SK-N-SH (cell line): ENCODE measurements around the gene C14orf93. TPM values are rescaled to one million over a fixed set of nuclear protein-coding genes. Genes with fewer than 3 reads are reported as not detected.

Source experiments
- CTCF ChIA-PET: fragments of 300-600, 350-600 bp; formaldehyde crosslinking; extraction: SDS; loops from one replicate; lab custom pipeline; 2021; lab: Yijun Ruan, JAX
- POLR2A ChIA-PET: fragments of 350-600 bp; sonication (Branson Sonifier 250); formaldehyde crosslinking; extraction: SDS; loops from one replicate; lab custom pipeline; 2020; ENCODE audit warnings: antibody characterized with exemption, inconsistent platforms; lab: Yijun Ruan, JAX
- DNase-seq: peaks from one replicate; pipeline ENCODE4 v3.0.0; 2012
- H2AFZ ChIP-seq: fragments of 200-600 bp; sonication (generic); 2 replicates; pipeline ENCODE4 v1.8.1; 2016; ENCODE audit warnings: antibody characterized with exemption, mild to moderate bottlenecking, low read depth
- H3F3A ChIP-seq: fragments of 200-600 bp; sonication (generic); replicated peaks from 2 replicates; pipeline ENCODE3; 2016; ENCODE audit warnings: antibody characterized with exemption, mild to moderate bottlenecking; ENCODE audit not compliant: insufficient read depth
- H3K27ac ChIP-seq, 2 experiments: fragments of 200-500 bp in 1 of 2; fragments of 200-600 bp in 1 of 2; sonication (Bioruptor generic) in 1 of 2; sonication (generic), shearing (Covaris generic) in 1 of 2; 2 replicates each; pipeline versions ENCODE4 v1.5.1 to v1.6.1; 2014 to 2016; ENCODE audit warnings: low read depth in 2 of 2, inconsistent platforms in 1 of 2, low read length in 1 of 2, mild to moderate bottlenecking in 1 of 2, mixed read lengths in 1 of 2
- H3K27me3 ChIP-seq: fragments of 200-600 bp; sonication (generic), shearing (Covaris generic); 2 replicates; pipeline ENCODE4 v1.6.1; 2016; ENCODE audit warnings: mixed run types; ENCODE audit not compliant: insufficient read depth
- H3K36me3 ChIP-seq, 2 experiments: fragments of 200-500 bp in 1 of 2; fragments of 200-600 bp in 1 of 2; sonication (Bioruptor generic) in 1 of 2; sonication (generic) in 1 of 2; replicated peaks in 1 of 2; 2 replicates each; pipeline versions ENCODE3 to v1.5.1; 2014 to 2016; ENCODE audit warnings: low read length in 1 of 2, mild to moderate bottlenecking in 1 of 2; ENCODE audit not compliant: insufficient read depth in 2 of 2, control insufficient read depth in 1 of 2
- H3K4me1 ChIP-seq, 2 experiments: fragments of 200-500 bp in 1 of 2; fragments of 200-600 bp in 1 of 2; sonication (Bioruptor generic) in 1 of 2; sonication (generic), shearing (Covaris generic) in 1 of 2; 2 replicates each; pipeline versions ENCODE4 v1.5.1 to v1.6.1; 2014 to 2016; ENCODE audit warnings: low read depth in 1 of 2, low read length in 1 of 2, mixed run types in 1 of 2; ENCODE audit not compliant: insufficient read depth in 2 of 2, control insufficient read depth in 1 of 2
- H3K4me2 ChIP-seq: fragments of 200-600 bp; sonication (generic), shearing (Covaris generic); 2 replicates; pipeline ENCODE4 v1.6.1; 2017; ENCODE audit warnings: mixed run types
- H3K4me3 ChIP-seq, 2 experiments: fragments of 200-500 bp in 1 of 2; fragments of 200-600 bp in 1 of 2; sonication (Bioruptor generic) in 1 of 2; sonication (generic), shearing (Covaris generic) in 1 of 2; 2 replicates each; pipeline versions ENCODE4 v1.5.1 to v1.8.1; 2014 to 2016; ENCODE audit warnings: low read depth in 2 of 2, inconsistent platforms in 1 of 2, low read length in 1 of 2, mild to moderate bottlenecking in 1 of 2, mixed read lengths in 1 of 2, moderate library complexity in 1 of 2
- H3K79me2 ChIP-seq: fragments of 200-600 bp; sonication (generic); 2 replicates; pipeline ENCODE4 v1.8.1; 2017; ENCODE audit warnings: mild to moderate bottlenecking; ENCODE audit not compliant: insufficient read depth
- H3K9ac ChIP-seq: fragments of 200-600 bp; sonication (generic); 2 replicates; pipeline ENCODE4 v1.6.1; 2017; ENCODE audit warnings: mixed run types
- H3K9me2 ChIP-seq: fragments of 200-600 bp; sonication (generic); 2 replicates; pipeline ENCODE4 v1.6.1; 2017; ENCODE audit warnings: mixed run types
- H3K9me3 ChIP-seq: fragments of 200-600 bp; sonication (generic); 2 replicates; pipeline ENCODE4 v1.6.1; 2017; ENCODE audit warnings: mixed run types, mild to moderate bottlenecking, moderate library complexity
- H4K20me1 ChIP-seq: fragments of 200-600 bp; sonication (generic); 2 replicates; pipeline ENCODE4 v1.6.1; 2017; ENCODE audit warnings: mild to moderate bottlenecking, mixed run types; ENCODE audit not compliant: insufficient read depth
- ELF1 ChIP-seq: IDR thresholded peaks from 2 replicates; pipeline ENCODE4 v1.4.0; 2012
- EP300 ChIP-seq, 2 experiments: IDR thresholded peaks; 2 replicates each; pipeline versions ENCODE4 v1.4.0 to v1.6.1; 2012; ENCODE audit warnings: borderline replicate concordance in 1 of 2, low read depth in 1 of 2, low read length in 1 of 2
- FOSL2 ChIP-seq: IDR thresholded peaks from 2 replicates; pipeline ENCODE4 v1.4.0; 2012; ENCODE audit warnings: low read depth, mild to moderate bottlenecking, moderate library complexity, borderline replicate concordance
- FOXM1 ChIP-seq: IDR thresholded peaks from 2 replicates; pipeline ENCODE4 v1.4.0; 2012; ENCODE audit warnings: low read depth, mild to moderate bottlenecking
- GABPA ChIP-seq: IDR thresholded peaks from 2 replicates; pipeline ENCODE4 v1.4.0; 2012; ENCODE audit warnings: low read depth, mild to moderate bottlenecking
- MEF2A ChIP-seq: IDR thresholded peaks from 2 replicates; pipeline ENCODE4 v1.4.0; 2012; ENCODE audit warnings: low read depth, borderline replicate concordance
- MXI1 ChIP-seq: IDR thresholded peaks from 2 replicates; pipeline ENCODE4 v1.6.1; 2012; ENCODE audit warnings: mild to moderate bottlenecking, low read depth, low read length, improper control_type of control experiment
- NFIC ChIP-seq: IDR thresholded peaks from 2 replicates; pipeline ENCODE4 v1.4.0; 2012; ENCODE audit warnings: borderline replicate concordance
- NRF1 ChIP-seq: IDR thresholded peaks from 2 replicates; pipeline ENCODE4 v1.6.1; 2012; ENCODE audit warnings: low read depth, mild to moderate bottlenecking, low read length
- RAD21 ChIP-seq: IDR thresholded peaks from 2 replicates; pipeline ENCODE4 v1.6.1; 2012; ENCODE audit warnings: mild to moderate bottlenecking, low read length
- RCOR1 ChIP-seq: fragments of 150-350 bp; IDR thresholded peaks from 2 replicates; pipeline ENCODE4 v1.6.1; 2017; ENCODE audit warnings: antibody characterized with exemption, low read length
- RXRA ChIP-seq: IDR thresholded peaks from 2 replicates; pipeline ENCODE4 v1.4.0; 2012; ENCODE audit warnings: low read depth, mild to moderate bottlenecking, borderline replicate concordance
- TCF12 ChIP-seq: IDR thresholded peaks from 2 replicates; pipeline ENCODE4 v1.4.0; 2012
- TEAD4 ChIP-seq: IDR thresholded peaks from 2 replicates; pipeline ENCODE4 v1.4.0; 2012; ENCODE audit warnings: mild to moderate bottlenecking, borderline replicate concordance; ENCODE audit not compliant: insufficient read depth
- YY1 ChIP-seq: IDR thresholded peaks from 2 replicates; pipeline ENCODE4 v1.4.0; 2012; ENCODE audit warnings: low read depth, mild to moderate bottlenecking
- WGBS: methylation state at CpG from one replicate; pipeline ENCODE4 v1.1.6; 2017; ENCODE audit warnings: low lambda C conversion rate; 5-methylcytosine and 5-hydroxymethylcytosine counted together
- polyA plus RNA-seq, 3 experiments: library from polyadenylated mRNA; depleted of rRNA; stranded (reverse); fragments of >200 nt; gene quantifications; 2 replicates each; pipeline ENCODE4 v1.2.3, GENCODE V29; 2012
- TF ChIP-seq, protein P1 (sequence below): IDR thresholded peaks from 2 replicates; pipeline ENCODE4 v1.4.0; 2012; ENCODE audit warnings: low read depth, borderline replicate concordance
- TF ChIP-seq, protein P2 (sequence below): IDR thresholded peaks from 2 replicates; pipeline ENCODE4 v1.6.1; 2012; ENCODE audit warnings: mild to moderate bottlenecking, low read depth, low read length, moderate library complexity
- TF ChIP-seq, protein P3 (sequence below): fragments of 150-350 bp; IDR thresholded peaks from 2 replicates; pipeline ENCODE4 v1.6.1; 2017; ENCODE audit warnings: antibody characterized with exemption, low read length, low read depth, borderline replicate concordance
- TF ChIP-seq, protein P4 (sequence below): IDR thresholded peaks from 2 replicates; pipeline ENCODE4 v1.4.0; 2012; ENCODE audit warnings: low read depth
- TF ChIP-seq, protein P5 (sequence below): IDR thresholded peaks from 2 replicates; pipeline ENCODE4 v1.4.0; 2012; ENCODE audit warnings: low read depth, borderline replicate concordance

C14orf93 gene
- polyA plus RNA-seq, 1 of the 3 experiments (the other 2 are of a cell fraction): 9.1 TPM

DNA sequence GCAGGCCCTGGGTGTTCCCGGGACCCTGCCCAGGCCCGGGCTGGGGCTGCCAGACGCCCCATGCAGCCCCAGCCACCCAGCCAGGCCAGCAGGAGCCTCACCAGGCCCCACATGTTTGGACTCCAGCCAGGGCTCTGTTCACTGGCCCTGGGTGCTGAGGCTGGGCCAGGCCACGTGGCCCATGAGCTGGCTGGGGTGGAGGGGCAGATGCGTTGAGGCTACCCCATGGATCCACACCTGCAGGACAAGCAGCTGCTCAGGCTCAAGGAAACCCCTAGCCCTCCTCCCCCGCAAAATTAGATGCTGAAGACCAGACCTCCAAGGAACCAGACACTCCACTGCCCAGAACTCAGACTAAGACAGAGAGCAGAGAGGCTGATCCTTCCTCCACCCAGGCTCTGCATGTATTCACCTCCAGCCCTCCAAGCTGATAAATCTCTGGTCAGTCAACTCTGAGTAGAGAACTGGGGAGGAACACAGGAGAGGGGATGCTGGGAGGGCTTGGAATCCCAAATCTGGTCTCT is 45.7 kb upstream of the C14orf93 start (continued):
- TF ChIP-seq, protein P1, sequence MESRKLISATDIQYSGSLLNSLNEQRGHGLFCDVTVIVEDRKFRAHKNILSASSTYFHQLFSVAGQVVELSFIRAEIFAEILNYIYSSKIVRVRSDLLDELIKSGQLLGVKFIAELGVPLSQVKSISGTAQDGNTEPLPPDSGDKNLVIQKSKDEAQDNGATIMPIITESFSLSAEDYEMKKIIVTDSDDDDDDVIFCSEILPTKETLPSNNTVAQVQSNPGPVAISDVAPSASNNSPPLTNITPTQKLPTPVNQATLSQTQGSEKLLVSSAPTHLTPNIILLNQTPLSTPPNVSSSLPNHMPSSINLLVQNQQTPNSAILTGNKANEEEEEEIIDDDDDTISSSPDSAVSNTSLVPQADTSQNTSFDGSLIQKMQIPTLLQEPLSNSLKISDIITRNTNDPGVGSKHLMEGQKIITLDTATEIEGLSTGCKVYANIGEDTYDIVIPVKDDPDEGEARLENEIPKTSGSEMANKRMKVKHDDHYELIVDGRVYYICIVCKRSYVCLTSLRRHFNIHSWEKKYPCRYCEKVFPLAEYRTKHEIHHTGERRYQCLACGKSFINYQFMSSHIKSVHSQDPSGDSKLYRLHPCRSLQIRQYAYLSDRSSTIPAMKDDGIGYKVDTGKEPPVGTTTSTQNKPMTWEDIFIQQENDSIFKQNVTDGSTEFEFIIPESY: no peak
- TF ChIP-seq, protein P2, sequence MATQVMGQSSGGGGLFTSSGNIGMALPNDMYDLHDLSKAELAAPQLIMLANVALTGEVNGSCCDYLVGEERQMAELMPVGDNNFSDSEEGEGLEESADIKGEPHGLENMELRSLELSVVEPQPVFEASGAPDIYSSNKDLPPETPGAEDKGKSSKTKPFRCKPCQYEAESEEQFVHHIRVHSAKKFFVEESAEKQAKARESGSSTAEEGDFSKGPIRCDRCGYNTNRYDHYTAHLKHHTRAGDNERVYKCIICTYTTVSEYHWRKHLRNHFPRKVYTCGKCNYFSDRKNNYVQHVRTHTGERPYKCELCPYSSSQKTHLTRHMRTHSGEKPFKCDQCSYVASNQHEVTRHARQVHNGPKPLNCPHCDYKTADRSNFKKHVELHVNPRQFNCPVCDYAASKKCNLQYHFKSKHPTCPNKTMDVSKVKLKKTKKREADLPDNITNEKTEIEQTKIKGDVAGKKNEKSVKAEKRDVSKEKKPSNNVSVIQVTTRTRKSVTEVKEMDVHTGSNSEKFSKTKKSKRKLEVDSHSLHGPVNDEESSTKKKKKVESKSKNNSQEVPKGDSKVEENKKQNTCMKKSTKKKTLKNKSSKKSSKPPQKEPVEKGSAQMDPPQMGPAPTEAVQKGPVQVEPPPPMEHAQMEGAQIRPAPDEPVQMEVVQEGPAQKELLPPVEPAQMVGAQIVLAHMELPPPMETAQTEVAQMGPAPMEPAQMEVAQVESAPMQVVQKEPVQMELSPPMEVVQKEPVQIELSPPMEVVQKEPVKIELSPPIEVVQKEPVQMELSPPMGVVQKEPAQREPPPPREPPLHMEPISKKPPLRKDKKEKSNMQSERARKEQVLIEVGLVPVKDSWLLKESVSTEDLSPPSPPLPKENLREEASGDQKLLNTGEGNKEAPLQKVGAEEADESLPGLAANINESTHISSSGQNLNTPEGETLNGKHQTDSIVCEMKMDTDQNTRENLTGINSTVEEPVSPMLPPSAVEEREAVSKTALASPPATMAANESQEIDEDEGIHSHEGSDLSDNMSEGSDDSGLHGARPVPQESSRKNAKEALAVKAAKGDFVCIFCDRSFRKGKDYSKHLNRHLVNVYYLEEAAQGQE: peak; percentile 83
- TF ChIP-seq EP300 (IDR thresholded peaks at IDR 0.05; ENCODE audit: borderline replicate concordance in 1 of 2, low read depth in 1 of 2, low read length in 1 of 2) (peak in 1 of 2 experiments; percentile 38; a peak in 1 of 4 replicates), RCOR1 (peak; percentile 67), FOSL2 (no peak), RAD21 (0 out of 2 replicates have a peak, but pooled peaks have one; percentile 5), RXRA (no peak), NRF1 (no peak), YY1 (no peak), NFIC (peak; percentile 50; the same call in 1 of the 2 replicates), MXI1 (peak; percentile 98)
- TF ChIP-seq, protein P3, sequence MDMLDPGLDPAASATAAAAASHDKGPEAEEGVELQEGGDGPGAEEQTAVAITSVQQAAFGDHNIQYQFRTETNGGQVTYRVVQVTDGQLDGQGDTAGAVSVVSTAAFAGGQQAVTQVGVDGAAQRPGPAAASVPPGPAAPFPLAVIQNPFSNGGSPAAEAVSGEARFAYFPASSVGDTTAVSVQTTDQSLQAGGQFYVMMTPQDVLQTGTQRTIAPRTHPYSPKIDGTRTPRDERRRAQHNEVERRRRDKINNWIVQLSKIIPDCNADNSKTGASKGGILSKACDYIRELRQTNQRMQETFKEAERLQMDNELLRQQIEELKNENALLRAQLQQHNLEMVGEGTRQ: peak; percentile 47; the same call in 1 of the 2 replicates

DNA sequence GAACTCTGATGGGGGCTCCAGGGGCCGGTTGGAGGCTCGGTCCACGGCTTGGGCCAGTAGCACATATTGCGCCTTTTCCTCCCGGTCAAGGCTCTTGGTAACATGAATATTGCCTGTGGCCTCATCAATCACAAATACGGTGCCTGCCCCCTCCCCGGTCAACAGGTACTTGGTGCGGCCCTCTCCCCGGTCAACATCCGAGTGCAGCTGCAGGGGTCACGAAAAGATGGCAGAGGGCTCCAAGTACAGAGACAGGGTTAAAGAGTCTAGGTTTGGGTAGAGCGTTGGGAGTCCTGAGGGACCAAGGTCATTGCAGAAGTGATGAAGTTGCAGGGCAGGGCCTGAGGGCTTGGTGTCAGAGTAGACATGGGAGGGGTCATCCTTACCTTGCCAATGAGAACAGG is 45.2 kb upstream of the C14orf93 start:
- no peaks in the 10 kb centered on the region for H3K9me3 ChIP-seq
- H3K4me2 ChIP-seq: no peak overlapping the region
- peaks cover 14 to 26% of the 10 kb centered on the region in 2 experiments; a peak in 3 of 4 replicates for H3K4me1 ChIP-seq
- POLR2A ChIA-PET: interaction anchor here (0.8 to 3.9 kb wide), 8 partner anchors 9 to 135 kb away, joined by 3 to 33 read pairs (median 4); partner anchors contain the start of genes AJUBA and PSMB5
- H3K36me3 ChIP-seq: peaks cover 9 to 21% of the 10 kb centered on the region in 2 experiments
- WGBS: 95% methylated on average over 4 of the region's 12 CpGs
- no peak overlapping the region for H2AFZ ChIP-seq
- peaks cover 6% of the 10 kb centered on the region; the same call in 1 of the 2 replicates for H3K79me2 ChIP-seq
- H3K9ac ChIP-seq: no peak overlapping the region
- H4K20me1 ChIP-seq: no peaks in the 10 kb centered on the region; the same call in 1 of the 2 replicates
- peaks cover 28% of the 10 kb centered on the region for H3F3A ChIP-seq
- CTCF ChIA-PET: interaction anchor here (0.6 to 33.1 kb wide), 20 partner anchors 8 to 671 kb away, joined by 3 to 1566 read pairs (median 4); partner anchors contain the start of genes AJUBA, PRMT5 and PSMB5
- H3K9me2 ChIP-seq: no peaks in the 10 kb centered on the region
- no peak overlapping the region for H3K4me3 ChIP-seq
- DNase-seq: no peak
- H3K27ac ChIP-seq: peak overlapping the region in 1 of 2 experiments; percentile 90; a peak in 2 of 4 replicates
- no peaks in the 10 kb centered on the region for H3K27me3 ChIP-seq
- TF ChIP-seq FOXM1: no peak
- TF ChIP-seq RXRA: no peak
- TF ChIP-seq, protein P4, sequence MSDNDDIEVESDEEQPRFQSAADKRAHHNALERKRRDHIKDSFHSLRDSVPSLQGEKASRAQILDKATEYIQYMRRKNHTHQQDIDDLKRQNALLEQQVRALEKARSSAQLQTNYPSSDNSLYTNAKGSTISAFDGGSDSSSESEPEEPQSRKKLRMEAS: no peak
- no peak for TF ChIP-seq RAD21
- no peak for TF ChIP-seq ELF1
- no peak for TF ChIP-seq TCF12
- TF ChIP-seq TEAD4: no peak
- no peak for TF ChIP-seq FOSL2
- no peak for TF ChIP-seq MEF2A
- TF ChIP-seq, protein P5, sequence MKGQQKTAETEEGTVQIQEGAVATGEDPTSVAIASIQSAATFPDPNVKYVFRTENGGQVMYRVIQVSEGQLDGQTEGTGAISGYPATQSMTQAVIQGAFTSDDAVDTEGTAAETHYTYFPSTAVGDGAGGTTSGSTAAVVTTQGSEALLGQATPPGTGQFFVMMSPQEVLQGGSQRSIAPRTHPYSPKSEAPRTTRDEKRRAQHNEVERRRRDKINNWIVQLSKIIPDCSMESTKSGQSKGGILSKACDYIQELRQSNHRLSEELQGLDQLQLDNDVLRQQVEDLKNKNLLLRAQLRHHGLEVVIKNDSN: no peak
- TF ChIP-seq GABPA: no peak
